Stimulated activated CD4-positive, alpha-beta T cell treated with anti-CD3 and anti-CD28 coated beads, Interleukin-12 subunit alpha, Interleukin-12 subunit beta, amount 100 ng/mL, for 24 hours (primary cell): ENCODE measurements around the gene PTGDS.

ENCODE experiments used
- DNase-seq, 2 experiments: peaks; one replicate each; pipeline ENCODE4 v3.0.0-alpha.2; 2020; ENCODE audit warnings: low read depth in 2 of 2

PTGDS gene

GRCh38 chr9:137021979-137022661, 44.8 kb downstream of the PTGDS start:
- peak; percentile 54 to 75 for DNase-seq

DNA sequence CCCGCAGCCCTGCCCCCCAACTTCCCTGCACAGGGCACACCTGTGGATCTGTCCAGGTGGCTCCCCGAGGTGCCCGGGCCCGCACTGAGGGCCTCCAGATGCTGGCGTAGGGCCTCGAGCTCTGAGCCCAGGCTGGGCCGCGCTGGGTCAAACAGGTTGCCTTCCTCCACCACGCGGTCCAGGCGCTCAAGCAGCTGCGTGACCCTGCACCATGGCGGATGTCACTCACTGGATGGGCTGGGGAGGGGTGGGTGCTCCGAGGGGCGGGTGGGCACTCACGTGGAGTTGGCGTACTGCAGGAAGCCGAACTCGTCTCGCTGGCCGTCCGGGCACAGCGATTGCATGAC, 45.3 kb downstream of the PTGDS start:
- DNase-seq, result no peak

DNA sequence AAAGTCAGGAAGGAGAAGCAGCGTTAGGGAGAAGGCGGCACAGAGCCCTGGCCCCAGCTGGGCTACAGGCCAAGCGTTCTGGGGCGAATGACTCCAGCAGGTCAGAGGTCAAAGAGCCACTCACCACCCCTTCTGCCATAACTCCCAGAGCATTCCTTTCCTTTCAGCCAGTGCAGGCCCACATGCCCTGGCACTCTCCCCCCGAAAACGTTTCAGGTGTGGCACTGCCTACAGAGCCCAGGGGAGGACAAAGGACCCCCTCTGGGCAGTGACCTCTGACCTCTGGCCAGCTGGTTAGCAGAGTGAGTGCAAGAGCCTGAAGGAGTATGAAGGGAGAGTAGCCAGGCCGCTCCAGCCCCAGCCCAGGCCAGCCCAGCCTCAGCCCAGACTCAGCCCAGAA, 45.9 kb downstream of the PTGDS start:
- no peak for DNase-seq

GRCh38 chr9:137023583-137023991, 46.3 kb downstream of the PTGDS start:
- DNase-seq, result no peak

DNA sequence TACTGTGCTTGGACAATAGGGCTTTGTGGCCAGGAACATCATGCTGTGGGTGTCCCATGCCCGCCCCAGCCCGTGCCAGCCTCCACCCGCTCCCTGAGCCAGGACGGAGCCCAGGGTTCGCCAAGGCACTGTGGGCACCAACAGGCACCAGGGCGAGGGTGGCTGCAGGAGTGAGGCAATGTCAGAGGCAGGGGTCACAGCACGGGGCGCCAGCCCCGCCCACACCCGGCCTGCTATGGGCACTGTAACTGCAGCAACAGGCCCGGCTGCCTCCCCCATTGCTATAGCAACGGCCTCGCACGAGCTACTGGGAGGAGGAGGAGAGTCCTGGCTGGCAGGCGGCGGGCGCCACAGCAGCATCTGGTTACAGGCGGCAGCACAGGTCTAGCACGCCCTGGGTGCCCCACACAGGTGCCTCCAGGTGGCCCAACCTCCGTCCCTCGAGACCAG, 48.2 kb downstream of the PTGDS start:
- DNase-seq, result no peak

DNA sequence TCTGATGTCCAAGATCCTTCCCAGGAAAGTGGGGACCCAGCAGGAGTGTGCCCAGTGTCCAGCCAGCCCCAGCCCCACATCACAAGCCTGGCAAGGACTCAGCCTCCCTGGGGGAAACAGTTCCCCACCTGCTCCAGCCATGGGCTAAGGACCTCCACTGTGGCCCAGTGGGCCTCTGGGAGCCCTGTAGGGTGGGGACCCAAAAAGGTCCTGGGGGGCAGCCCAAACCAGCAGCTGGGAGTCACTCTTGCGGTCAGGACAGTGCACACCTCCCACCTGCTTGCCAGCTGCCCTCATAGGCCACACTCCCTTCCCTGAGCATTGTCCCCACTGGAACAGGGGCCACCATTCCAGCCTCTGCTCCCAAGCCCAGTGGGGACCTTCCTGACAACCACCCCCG, 49.1 kb downstream of the PTGDS start:
- DNase-seq, result no peak

DNA sequence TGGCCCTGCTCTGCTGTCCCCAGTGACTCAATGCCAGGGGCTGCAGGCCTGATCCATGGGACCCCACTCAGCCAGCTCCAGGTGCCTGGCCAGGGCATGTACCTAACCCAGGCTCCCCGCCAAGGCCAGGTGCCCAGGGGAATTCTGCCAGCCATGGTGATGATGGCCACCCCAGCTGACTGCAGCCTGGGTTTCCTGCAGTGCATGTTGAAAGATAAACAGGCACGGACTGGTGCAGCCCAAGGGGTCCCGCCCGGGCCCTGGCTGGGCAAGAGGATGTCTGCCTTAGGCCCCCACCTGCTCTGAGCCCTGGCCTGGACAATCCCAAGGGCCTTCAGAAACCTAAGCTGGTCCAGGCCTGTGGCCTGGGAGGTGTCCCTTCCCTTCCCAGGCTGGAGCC, 49.5 kb downstream of the PTGDS start:
- DNase-seq, result no peak

GRCh38 chr9:137027369-137028262, 50.3 kb downstream of the PTGDS start, which contains the start of gene ABCA2:
TSS of gene ABCA2 (minus strand) at chr9:137028237. CDS start at chr9:137028140, 97 bp downstream.
- no peak for DNase-seq

GRCh38 chr9:137028263-137029057, 51.2 kb downstream of the PTGDS start:
- peak; percentile 32 to 53 for DNase-seq

DNA sequence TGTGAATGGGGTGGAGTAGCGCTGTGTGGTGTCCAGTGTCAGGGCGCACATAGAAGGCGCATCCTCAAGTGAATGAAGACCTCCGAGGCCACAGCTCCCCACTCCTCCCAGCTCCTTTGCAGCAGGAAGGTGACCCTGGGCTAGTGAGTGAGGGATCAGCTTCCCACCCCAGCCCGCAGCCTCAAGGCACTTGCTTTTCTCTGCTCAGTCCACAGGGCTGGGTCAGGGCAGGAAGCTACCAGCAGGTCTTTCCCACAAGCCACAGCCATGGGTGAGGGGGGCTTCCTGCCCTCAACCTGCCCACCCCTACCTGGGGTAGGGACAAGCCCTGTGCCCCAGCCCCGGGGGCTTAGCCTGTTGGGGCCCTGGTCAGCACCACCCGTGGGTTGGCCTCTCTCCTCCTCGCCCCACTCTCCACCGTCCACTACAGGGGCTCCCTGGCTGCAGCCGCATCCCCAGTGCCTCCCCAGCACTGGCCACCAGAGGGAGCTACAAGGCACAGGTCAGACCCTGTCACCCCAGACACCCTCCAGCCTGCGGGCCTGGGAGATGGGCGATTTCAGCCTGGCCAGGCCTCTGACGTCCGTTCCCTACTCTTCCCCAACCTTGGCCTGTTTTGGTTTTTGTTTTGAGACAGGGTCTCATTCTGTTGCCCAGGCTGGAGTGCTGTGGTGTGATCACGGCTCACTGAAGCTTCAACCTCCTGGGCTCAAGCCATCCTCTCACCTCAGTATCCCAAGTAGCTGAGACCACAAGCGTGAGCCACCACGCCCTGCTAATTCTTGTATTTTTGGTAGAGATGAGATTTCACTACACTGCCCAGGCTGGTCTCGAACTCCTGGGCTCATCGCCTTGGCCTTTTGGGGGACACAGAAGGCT, 52.0 kb downstream of the PTGDS start:
- DNase-seq, result peak; percentile 51 to 76

DNA sequence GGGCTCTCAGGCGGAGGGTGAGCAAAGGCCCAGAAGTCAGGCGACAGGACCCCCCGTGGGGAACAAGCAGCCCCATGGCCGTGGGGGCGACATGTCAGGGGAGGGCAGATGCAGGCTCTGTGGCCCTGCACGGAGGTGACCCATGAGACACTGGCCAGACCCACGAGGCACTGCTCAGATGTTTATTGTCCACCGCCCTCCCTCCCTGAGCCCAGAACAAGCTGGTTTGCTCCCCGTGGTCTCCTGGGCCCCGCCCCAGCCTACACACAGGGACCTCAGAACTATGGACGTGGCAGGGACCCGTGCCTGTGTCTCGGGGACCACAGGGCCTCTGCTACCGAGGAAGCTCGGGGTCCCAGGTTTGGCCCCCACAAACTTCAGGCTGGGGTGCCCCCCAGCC, 52.7 kb downstream of the PTGDS start:
- no peak for DNase-seq

DNA sequence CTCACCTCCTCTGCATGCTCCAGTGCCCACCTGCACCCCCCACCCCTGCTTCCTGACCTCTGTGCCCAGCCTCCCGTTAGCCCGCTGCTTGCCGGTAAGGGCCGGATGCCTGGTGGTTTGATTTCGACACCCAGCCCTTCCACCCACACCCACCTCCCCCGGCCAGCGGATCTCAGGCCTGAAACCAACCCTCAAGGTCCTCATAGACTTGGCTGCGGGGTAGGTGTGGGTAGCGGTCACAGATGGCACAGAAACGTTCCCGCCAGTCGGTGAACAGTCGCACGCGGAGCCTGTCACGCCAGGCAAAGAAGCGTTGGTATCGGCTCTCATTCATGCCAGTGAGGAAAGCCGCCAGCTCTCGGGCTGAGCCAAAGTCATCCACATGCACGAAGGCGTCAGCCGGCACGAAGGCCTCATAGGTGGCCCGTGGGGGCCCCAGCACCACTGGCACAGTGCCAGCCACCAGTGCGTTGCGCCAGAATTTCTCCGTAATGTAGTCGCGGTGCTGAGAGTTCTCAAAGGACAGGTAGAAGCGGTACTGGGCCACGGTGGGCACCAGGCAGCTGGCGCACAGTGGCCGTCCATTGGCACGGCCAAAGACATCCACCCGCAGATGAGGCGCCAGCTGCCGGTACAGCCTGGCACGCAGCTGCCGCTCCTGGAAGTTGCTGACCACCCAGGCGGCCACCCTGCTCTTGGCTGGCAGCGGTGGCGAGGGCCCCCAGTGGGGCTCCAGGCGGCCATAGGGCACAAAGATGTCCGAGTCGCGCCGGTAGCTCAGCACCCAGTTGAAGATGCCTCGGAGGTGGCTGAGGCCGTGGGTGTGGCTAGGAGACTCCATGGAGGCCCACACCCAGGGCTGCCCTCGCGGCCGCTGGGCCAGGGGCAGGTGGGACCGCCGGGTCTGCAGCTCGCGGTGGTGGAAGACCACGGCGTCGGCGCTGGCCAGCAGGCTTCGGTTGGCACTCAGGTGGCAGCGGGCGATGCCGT, 53.5 kb downstream of the PTGDS start:
- peak in 1 of 2 experiments; percentile 33 for DNase-seq
